ENCODE measurements around the gene CAMK2D. TPM values are rescaled to one million over a fixed set of nuclear protein-coding genes. Genes with fewer than 3 reads are reported as not detected.
A peak's percentile ranks its signal among the peaks of the same experiment; 100 is the strongest.

Gene CAMK2D
- total RNA-seq (2022) (22.1 and 28.3 TPM in 2 replicates), Bru-seq, nascent RNA (percentile 76 among the genes with signal in this experiment), BruChase-seq, experiment 1, labeled RNA remaining after a 6-hour chase (percentile 57 among the genes with signal in this experiment), BruChase-seq, experiment 2, labeled RNA remaining after a 2-hour chase (percentile 52 among the genes with signal in this experiment)
- long read RNA-seq, full-length matches to known transcripts = 25 of 53 reads
- long read RNA-seq, partial matches to known transcripts = 7 of 53 reads
- long read RNA-seq, other reads (novel, unspliced or antisense) = 21 of 53 reads

DNA sequence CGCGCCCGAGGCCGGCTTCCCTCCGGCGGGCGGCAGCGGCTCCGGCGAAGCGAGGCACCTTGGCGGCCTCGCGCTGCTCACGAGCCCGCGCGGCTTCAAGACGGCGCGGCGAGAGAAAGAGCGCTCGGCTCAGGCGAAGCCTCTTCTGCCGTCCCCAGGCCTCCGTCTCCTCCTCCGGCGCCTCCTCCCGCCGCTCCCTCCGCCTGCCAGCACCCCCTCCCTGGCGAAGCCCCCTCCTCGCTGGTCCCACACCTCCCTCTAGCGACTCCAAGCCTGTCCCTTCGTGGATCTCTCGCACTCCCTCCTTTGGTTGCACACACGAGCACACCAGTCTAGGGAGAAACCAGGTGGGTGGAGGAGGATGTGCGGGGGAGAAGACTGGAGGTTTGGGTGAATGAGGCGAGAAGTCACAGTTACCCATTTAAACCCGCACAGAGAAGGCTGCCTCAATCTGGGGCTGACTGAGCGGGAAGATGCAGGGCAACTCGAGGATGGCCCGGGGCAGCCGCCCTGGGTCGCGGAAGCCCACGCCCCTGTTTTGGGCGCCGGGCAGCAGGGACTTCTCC, at the start of gene CAMK2D:
CAMK2D (minus strand) TSS at position 119 of the 566 bp plus-strand sequence. CDS start 670 bp downstream, outside the sequence.
- intact Hi-C loops (cut with micrococcal nuclease; ENCODE audit: unreplicated experiment) = loop anchor here (1.0 to 5.0 kb wide), 3 partner anchors 214 to 364 kb away; no protein-coding TSS in a partner anchor

DNA sequence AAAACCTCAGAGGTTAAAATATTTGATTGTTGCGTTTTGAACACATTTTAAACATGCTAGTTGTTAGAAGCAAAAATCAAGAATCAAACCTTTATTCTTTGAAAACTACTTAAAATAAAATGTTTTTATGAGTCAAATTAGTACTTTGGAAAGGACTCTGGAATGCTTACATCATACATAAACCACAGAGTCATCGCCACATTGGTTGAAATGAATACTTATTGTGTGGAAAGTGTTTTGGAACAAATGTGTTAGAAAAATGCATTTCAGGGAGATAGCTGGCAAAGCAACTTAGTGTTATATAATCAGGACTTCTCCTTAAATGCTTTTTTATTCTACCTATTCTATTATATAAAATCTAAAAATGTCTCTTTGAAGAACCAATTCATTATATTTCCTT, 49.4 kb upstream of the CAMK2D start:
- no TSS peak for BruUV-seq (replicated peaks)
- H3K27ac Mint-ChIP-seq (ENCODE audit: unreplicated experiment) = no peak overlapping the region
- no peaks in the 10 kb centered on the region for H3K9me3 Mint-ChIP-seq (ENCODE audit: low read depth, unreplicated experiment)
- no peaks in the 10 kb centered on the region for H3K27me3 Mint-ChIP-seq (ENCODE audit: unreplicated experiment)
- H3K4me3 Mint-ChIP-seq (ENCODE audit: low read depth, unreplicated experiment) = no peak overlapping the region
- no peaks in the 10 kb centered on the region for H3K4me1 Mint-ChIP-seq (ENCODE audit: low read depth, unreplicated experiment)
- H3K36me3 Mint-ChIP-seq (ENCODE audit: insufficient read depth, unreplicated experiment) = no peaks in the 10 kb centered on the region
- TF ChIP-seq, protein P1, sequence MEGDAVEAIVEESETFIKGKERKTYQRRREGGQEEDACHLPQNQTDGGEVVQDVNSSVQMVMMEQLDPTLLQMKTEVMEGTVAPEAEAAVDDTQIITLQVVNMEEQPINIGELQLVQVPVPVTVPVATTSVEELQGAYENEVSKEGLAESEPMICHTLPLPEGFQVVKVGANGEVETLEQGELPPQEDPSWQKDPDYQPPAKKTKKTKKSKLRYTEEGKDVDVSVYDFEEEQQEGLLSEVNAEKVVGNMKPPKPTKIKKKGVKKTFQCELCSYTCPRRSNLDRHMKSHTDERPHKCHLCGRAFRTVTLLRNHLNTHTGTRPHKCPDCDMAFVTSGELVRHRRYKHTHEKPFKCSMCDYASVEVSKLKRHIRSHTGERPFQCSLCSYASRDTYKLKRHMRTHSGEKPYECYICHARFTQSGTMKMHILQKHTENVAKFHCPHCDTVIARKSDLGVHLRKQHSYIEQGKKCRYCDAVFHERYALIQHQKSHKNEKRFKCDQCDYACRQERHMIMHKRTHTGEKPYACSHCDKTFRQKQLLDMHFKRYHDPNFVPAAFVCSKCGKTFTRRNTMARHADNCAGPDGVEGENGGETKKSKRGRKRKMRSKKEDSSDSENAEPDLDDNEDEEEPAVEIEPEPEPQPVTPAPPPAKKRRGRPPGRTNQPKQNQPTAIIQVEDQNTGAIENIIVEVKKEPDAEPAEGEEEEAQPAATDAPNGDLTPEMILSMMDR (IDR thresholded peaks at IDR 0.05; ENCODE audit: unreplicated experiment) = no peak
- CTCF ChIA-PET = no interaction called here
- intact Hi-C loops (cut with micrococcal nuclease; ENCODE audit: unreplicated experiment) = loop anchor here (10.0 kb wide), 1 partner anchor 294 kb away; no protein-coding TSS in a partner anchor
- no peak for DNase-seq

More for the DNA sequence above, at the start of gene CAMK2D:
- CTCF ChIA-PET = interaction anchor here (0.8 to 1.2 kb wide), 2 partner anchors 214 to 367 kb away, joined by 3 to 6 read pairs; no protein-coding TSS in a partner anchor
- H3K36me3 Mint-ChIP-seq (ENCODE audit: insufficient read depth, unreplicated experiment) = peaks cover 33% of the 10 kb centered on the region
- H3K4me3 Mint-ChIP-seq (ENCODE audit: low read depth, unreplicated experiment) = peak within 1 kb of the TSS; percentile 93
- no TSS peak for BruUV-seq (replicated peaks)
- DNase-seq = peak; percentile 79
- TF ChIP-seq, protein P1 (IDR thresholded peaks at IDR 0.05; ENCODE audit: unreplicated experiment) = no peak
- H3K27me3 Mint-ChIP-seq (ENCODE audit: unreplicated experiment) = no peaks in the 10 kb centered on the region
- H3K4me1 Mint-ChIP-seq (ENCODE audit: low read depth, unreplicated experiment) = peaks cover 30% of the 10 kb centered on the region
- H3K27ac Mint-ChIP-seq (ENCODE audit: unreplicated experiment) = peak within 1 kb of the TSS; percentile 99
- H3K9me3 Mint-ChIP-seq (ENCODE audit: low read depth, unreplicated experiment) = no peaks in the 10 kb centered on the region

DNA sequence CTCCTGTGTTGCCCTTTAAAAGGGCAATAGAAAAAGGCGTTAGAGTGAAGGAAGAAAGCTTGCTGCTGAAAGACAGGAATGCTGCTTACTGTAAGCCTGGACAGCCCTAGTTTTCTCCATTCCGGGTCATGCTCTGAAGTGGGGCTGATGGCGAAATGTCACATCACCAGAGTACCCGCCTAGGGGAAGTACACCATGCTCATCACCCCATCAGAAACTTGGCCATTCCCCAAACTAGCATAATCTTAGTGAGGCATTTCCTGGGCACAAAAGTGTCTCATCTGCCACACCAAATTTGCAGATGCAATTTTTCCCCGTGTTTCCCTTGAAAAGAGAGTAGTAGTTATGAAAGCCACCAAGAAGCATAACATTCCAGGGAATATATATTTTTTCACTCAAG, 47.8 kb upstream of the CAMK2D start:
- H3K9me3 Mint-ChIP-seq (ENCODE audit: low read depth, unreplicated experiment) = no peaks in the 10 kb centered on the region
- intact Hi-C loops (cut with micrococcal nuclease; ENCODE audit: unreplicated experiment) = no loop called here
- no peak overlapping the region for H3K27ac Mint-ChIP-seq (ENCODE audit: unreplicated experiment)
- H3K4me1 Mint-ChIP-seq (ENCODE audit: low read depth, unreplicated experiment) = no peaks in the 10 kb centered on the region
- no peak overlapping the region for H3K4me3 Mint-ChIP-seq (ENCODE audit: low read depth, unreplicated experiment)
- CTCF ChIA-PET = interaction anchor here (0.7 kb wide), 1 partner anchor 639 kb away, joined by 7 read pairs; no protein-coding TSS in a partner anchor
- H3K36me3 Mint-ChIP-seq (ENCODE audit: insufficient read depth, unreplicated experiment) = no peaks in the 10 kb centered on the region
- H3K27me3 Mint-ChIP-seq (ENCODE audit: unreplicated experiment) = no peaks in the 10 kb centered on the region
- no TSS peak for BruUV-seq (replicated peaks)
- TF ChIP-seq, protein P1 (IDR thresholded peaks at IDR 0.05; ENCODE audit: unreplicated experiment) = no peak
- no peak for DNase-seq

GRCh38 chr4:113806850-113807249, 45.3 kb upstream of the CAMK2D start:
- Mint-ChIP-seq H3K4me3 (ENCODE audit: low read depth, unreplicated experiment) (no peak overlapping the region), H3K27ac (ENCODE audit: unreplicated experiment) (no peak overlapping the region), H3K27me3 (ENCODE audit: unreplicated experiment) (no peaks in the 10 kb centered on the region), H3K9me3 (ENCODE audit: low read depth, unreplicated experiment) (no peaks in the 10 kb centered on the region), H3K36me3 (ENCODE audit: insufficient read depth, unreplicated experiment) (no peaks in the 10 kb centered on the region), H3K4me1 (ENCODE audit: low read depth, unreplicated experiment) (no peaks in the 10 kb centered on the region)
- intact Hi-C loops (cut with micrococcal nuclease; ENCODE audit: unreplicated experiment) = no loop called here
- CTCF ChIA-PET = no interaction called here
- BruUV-seq (replicated peaks) = no TSS peak
- no peak for DNase-seq
- TF ChIP-seq, protein P1 (IDR thresholded peaks at IDR 0.05; ENCODE audit: unreplicated experiment) = no peak

Data from Calu3 (cell line).